H1 (cell line): ENCODE data around the gene LAG3. TPM values are rescaled to one million over a fixed set of nuclear protein-coding genes. Genes with fewer than 3 reads are reported as not detected.

ENCODE experiments used
- CBX5 ChIP-seq: fragments of 300-800, 300-1000 bp; sonication (generic); IDR thresholded peaks from 2 replicates; pipeline ENCODE4 v1.7.1; 2016; ENCODE audit warnings: antibody characterized with exemption, low read length, low read depth
- CHD7 ChIP-seq: fragments of 300-600 bp; sonication (generic); IDR thresholded peaks from 2 replicates; pipeline ENCODE4 v1.7.1; 2012; ENCODE audit warnings: low read length, moderate library complexity, mild to moderate bottlenecking, inconsistent platforms; ENCODE audit not compliant: insufficient replicate concordance
- CTBP2 ChIP-seq: IDR thresholded peaks from 2 replicates; pipeline ENCODE4 v1.7.0; 2011; ENCODE audit warnings: borderline replicate concordance, mild to moderate bottlenecking, moderate library complexity, mixed read lengths, low read length; ENCODE audit not compliant: insufficient read depth, insufficient read length
- CTCF ChIP-seq, 3 experiments: IDR thresholded peaks; 1 replicate in 2 of 3; 2 replicates in 1 of 3; pipeline versions ENCODE4 v1.5.1 to v1.6.1; 2011; ENCODE audit warnings: low read length in 3 of 3, mild to moderate bottlenecking in 3 of 3, inconsistent platforms in 2 of 3, low read depth in 1 of 3, moderate library complexity in 1 of 3; ENCODE audit not compliant: insufficient read depth in 1 of 3; ENCODE audit errors: control extremely low read depth in 1 of 3
- PHF8 ChIP-seq: fragments of 200-600 bp; sonication (generic); conservative IDR thresholded peaks from 2 replicates; pipeline ENCODE4 v1.7.1; 2012; ENCODE audit warnings: low read depth, mild to moderate bottlenecking, inconsistent platforms, low read length, moderate library complexity
- SIX5 ChIP-seq: IDR thresholded peaks from 2 replicates; pipeline ENCODE4 v1.6.1; 2011; ENCODE audit warnings: mild to moderate bottlenecking, low read depth, low read length
- SRF ChIP-seq: IDR thresholded peaks from 2 replicates; pipeline ENCODE4 v1.6.1; 2011; ENCODE audit warnings: mild to moderate bottlenecking, low read depth, low read length, moderate library complexity
- TAF7 ChIP-seq: optimal IDR thresholded peaks from 2 replicates; pipeline ENCODE3; 2011; ENCODE audit warnings: low read depth, mild to moderate bottlenecking, inconsistent platforms, low read length, moderate library complexity, borderline replicate concordance
- polyA plus RNA-seq, 7 experiments: library from polyadenylated mRNA; depleted of rRNA in 3 of 7; stranded (reverse) in 5 of 7; unstranded in 2 of 7; fragments of >200 nt in 5 of 7; fragments of 200-250 nt in 2 of 7; gene quantifications; 1 replicate in 5 of 7; 2 replicates in 1 of 7; 4 replicates in 1 of 7; pipeline versions ENCODE4 v1.2.1 to v1.2.3, GENCODE V29; 2011 to 2013; ENCODE audit warnings: missing spikeins in 2 of 7, mixed read lengths in 2 of 7
- total RNA-seq: library from RNA; stranded (reverse); fragmentation: NEBNext Ultra II Directional; extraction: Animal tissue kit (Norgen Biotek cat#: 25700); gene quantifications from 2 replicates; pipeline ENCODE4 v1.2.1, GENCODE V29; 2021

The LAG3 gene
- total and polyA plus RNA-seq, 2 of the 8 experiments (the other 6 are each of a cell fraction or from before 2014, with no cell fraction given): 1.1 to 3.1 TPM

GRCh38 chr12:6729186-6729585 is 43.1 kb upstream of the LAG3 start (continued):
- TF ChIP-seq CHD7 (no peak), CTCF (IDR thresholded peaks at IDR 0.05; ENCODE audit: control extremely low read depth in 1 of 3, insufficient read depth in 1 of 3, low read depth in 1 of 3, low read length in 3 of 3) (no peak), PHF8 (no peak), CTBP2 (no peak), TAF7 (no peak), CBX5 (no peak), SIX5 (no peak), SRF (no peak)
